ENCODE data around the gene GGT5. TPM values are rescaled to one million over a fixed set of nuclear protein-coding genes. Genes with fewer than 3 reads are reported as not detected.
"Not testable (repeated sequence)": the region's sequence is repeated elsewhere in the genome, so short reads cannot be mapped to it uniquely, and the experiment has no call there.

The GGT5 gene
- total RNA-seq, 1 experiment from 2014 or later: 34.6 TPM

- no peak overlapping the region for H3K4me3 Mint-ChIP-seq (ENCODE audit: unreplicated experiment)
- ChIA-PET CTCF (interaction anchor here (0.7 kb wide), 1 partner anchor 24 kb away, joined by 3 read pairs; no protein-coding TSS in a partner anchor), POLR2A (no interaction called here)
- H3K36me3 Mint-ChIP-seq (ENCODE audit: insufficient read depth, unreplicated experiment): peaks cover 3% of the 10 kb centered on the region
- no peak for DNase-seq (ENCODE audit: unreplicated experiment)
- intact Hi-C loops (cut with micrococcal nuclease): no loop called here
- no peaks in the 10 kb centered on the region for H3K9me3 Mint-ChIP-seq (ENCODE audit: unreplicated experiment)
- no peaks in the 10 kb centered on the region for H3K27me3 Mint-ChIP-seq (ENCODE audit: insufficient read depth, unreplicated experiment)
- BruUV-seq (replicated peaks): no TSS peak
- TF ChIP-seq CTCF (IDR thresholded peaks at IDR 0.05; ENCODE audit: unreplicated experiment): no peak
- peaks cover 3% of the 10 kb centered on the region for H3K4me1 Mint-ChIP-seq (ENCODE audit: insufficient read depth, unreplicated experiment)
- no peak overlapping the region for H3K27ac Mint-ChIP-seq (ENCODE audit: low read depth, unreplicated experiment)
Measured at GRCh38 chr22:24183321-24184031, 61.4 kb downstream of the GGT5 start.

DNA sequence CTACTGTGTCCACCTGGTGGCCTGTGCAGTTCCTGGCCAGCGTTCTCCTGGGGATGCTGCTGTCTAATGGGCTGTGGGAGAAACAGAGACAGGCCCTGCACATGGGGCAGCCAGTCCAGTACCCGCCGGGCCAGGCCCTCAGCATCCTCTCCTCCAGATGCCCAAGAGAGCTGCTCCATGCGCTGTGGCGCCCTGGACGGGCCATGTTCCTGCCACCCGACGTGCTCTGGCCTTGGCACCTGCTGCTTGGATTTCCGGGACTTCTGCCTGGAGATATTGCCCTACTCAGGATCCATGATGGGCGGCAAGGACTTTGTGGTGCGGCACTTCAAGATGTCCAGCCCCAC, 62.0 kb downstream of the GGT5 start:
- H3K36me3 Mint-ChIP-seq (ENCODE audit: insufficient read depth, unreplicated experiment); intact Hi-C loops (cut with micrococcal nuclease); H3K4me1 Mint-ChIP-seq (ENCODE audit: insufficient read depth, unreplicated experiment); DNase-seq (ENCODE audit: unreplicated experiment); H3K9me3 Mint-ChIP-seq (ENCODE audit: unreplicated experiment); H3K27ac Mint-ChIP-seq (ENCODE audit: low read depth, unreplicated experiment); BruUV-seq (replicated peaks); CTCF ChIA-PET; H3K27me3 Mint-ChIP-seq (ENCODE audit: insufficient read depth, unreplicated experiment); H3K4me3 Mint-ChIP-seq (ENCODE audit: unreplicated experiment); POLR2A ChIA-PET: not testable (repeated sequence)

DNA sequence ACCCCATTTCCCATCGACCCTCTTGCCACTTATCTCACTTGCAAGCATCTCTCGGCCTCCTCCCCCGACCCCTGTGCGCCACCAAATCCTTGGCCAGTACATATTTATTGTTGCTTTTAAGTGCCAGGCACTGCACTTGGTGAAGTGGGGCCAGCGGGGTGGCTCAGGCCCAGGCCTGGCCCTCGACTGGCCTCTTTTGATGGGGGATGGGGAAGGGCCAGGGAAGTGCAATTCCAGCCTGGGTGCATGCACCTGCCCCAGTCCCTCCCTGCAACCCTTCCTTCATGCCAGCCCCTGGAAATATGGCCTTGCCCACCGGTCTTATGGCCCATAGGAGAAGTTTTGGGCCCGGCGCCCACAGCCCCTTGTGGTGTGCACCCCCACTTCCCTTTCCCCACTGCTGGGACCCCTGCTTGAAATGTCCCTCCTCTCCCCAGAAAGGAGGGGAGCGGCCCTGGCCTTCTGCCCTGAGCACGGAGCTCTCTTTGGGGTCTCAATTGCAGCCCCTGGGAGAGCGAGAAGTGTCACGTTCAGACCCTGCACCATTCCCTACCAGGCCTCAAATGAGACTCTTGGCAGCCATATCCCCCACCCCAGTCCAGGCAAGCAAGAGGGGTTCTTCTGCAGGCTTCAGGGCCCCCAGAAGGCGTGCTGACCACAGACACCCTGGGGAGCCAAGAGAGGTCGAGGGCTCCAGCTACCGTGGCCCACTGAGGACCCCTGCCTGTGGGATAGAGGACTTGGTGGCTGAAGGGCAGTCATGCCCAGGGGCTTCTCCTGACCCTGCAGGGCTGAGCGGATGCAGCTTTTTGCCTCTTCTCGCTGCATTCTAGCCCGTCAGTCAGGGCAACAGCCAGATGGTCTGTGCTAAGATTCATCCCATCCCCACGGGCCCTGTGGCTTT, 62.6 kb downstream of the GGT5 start:
- no peaks in the 10 kb centered on the region for H3K27me3 Mint-ChIP-seq (ENCODE audit: insufficient read depth, unreplicated experiment)
- H3K27ac Mint-ChIP-seq (ENCODE audit: low read depth, unreplicated experiment): no peak overlapping the region
- BruUV-seq (replicated peaks): no TSS peak
- CTCF ChIA-PET: no interaction called here
- TF ChIP-seq CTCF (IDR thresholded peaks at IDR 0.05; ENCODE audit: unreplicated experiment): no peak
- POLR2A ChIA-PET: no interaction called here
- no peaks in the 10 kb centered on the region for H3K36me3 Mint-ChIP-seq (ENCODE audit: insufficient read depth, unreplicated experiment)
- intact Hi-C loops (cut with micrococcal nuclease): no loop called here
- H3K9me3 Mint-ChIP-seq (ENCODE audit: unreplicated experiment): no peaks in the 10 kb centered on the region
- H3K4me1 Mint-ChIP-seq (ENCODE audit: insufficient read depth, unreplicated experiment): no peaks in the 10 kb centered on the region
- DNase-seq (ENCODE audit: unreplicated experiment): no peak
- H3K4me3 Mint-ChIP-seq (ENCODE audit: unreplicated experiment): no peak overlapping the region

- H3K4me3 Mint-ChIP-seq (ENCODE audit: unreplicated experiment): no peak within 1 kb of the TSS
- H3K27me3 Mint-ChIP-seq (ENCODE audit: insufficient read depth, unreplicated experiment): no peaks in the 10 kb centered on the region
- H3K27ac Mint-ChIP-seq (ENCODE audit: low read depth, unreplicated experiment): no peak within 1 kb of the TSS
- TF ChIP-seq CTCF (IDR thresholded peaks at IDR 0.05; ENCODE audit: unreplicated experiment): no peak
- CTCF ChIA-PET: interaction anchor here (3.4 kb wide), 1 partner anchor 9 kb away, joined by 23 read pairs; no protein-coding TSS in a partner anchor
- no peaks in the 10 kb centered on the region for H3K9me3 Mint-ChIP-seq (ENCODE audit: unreplicated experiment)
- intact Hi-C loops (cut with micrococcal nuclease): no loop called here
- H3K4me1 Mint-ChIP-seq (ENCODE audit: insufficient read depth, unreplicated experiment): no peaks in the 10 kb centered on the region
- POLR2A ChIA-PET: no interaction called here
- no peaks in the 10 kb centered on the region for H3K36me3 Mint-ChIP-seq (ENCODE audit: insufficient read depth, unreplicated experiment)
- BruUV-seq (replicated peaks): no TSS peak
- DNase-seq (ENCODE audit: unreplicated experiment): no peak
Measured at GRCh38 chr22:24181088-24181995, 63.5 kb downstream of the GGT5 start, which contains the start of gene SUSD2. Gene SUSD2, plus strand, starts transcription at chr22:24181487. Its CDS starts 33 bp downstream, at chr22:24181520.
